ENCODE results near the gene TPI1.

The TPI1 gene

DNA sequence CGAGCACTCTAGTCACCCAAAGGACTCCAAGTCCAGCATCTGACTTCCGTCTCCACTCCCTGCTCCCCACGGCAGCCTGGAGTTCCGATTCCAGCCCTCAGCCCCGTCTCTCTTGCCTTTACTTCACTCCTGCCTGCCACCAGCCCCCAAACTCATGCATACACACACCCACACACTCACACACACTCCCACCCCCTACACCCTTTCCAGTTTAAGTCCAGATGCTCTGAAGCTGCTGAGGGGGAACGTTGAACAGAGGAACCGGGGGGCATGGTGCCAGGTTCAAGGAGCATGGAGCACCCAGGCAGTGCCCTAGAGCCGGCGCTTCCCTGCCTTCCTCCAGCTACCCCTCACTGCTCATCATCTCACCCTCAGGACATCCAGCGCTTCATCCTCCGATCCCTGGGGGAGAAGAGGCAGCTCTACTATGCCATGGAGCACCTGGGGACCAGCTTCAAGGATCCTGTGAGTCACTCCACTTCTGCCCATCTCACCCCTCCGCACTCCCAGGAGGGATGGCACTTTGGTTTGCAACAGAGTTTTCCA is 35.8 kb upstream of the TPI1 start:
- TF ChIP-seq, protein P1, sequence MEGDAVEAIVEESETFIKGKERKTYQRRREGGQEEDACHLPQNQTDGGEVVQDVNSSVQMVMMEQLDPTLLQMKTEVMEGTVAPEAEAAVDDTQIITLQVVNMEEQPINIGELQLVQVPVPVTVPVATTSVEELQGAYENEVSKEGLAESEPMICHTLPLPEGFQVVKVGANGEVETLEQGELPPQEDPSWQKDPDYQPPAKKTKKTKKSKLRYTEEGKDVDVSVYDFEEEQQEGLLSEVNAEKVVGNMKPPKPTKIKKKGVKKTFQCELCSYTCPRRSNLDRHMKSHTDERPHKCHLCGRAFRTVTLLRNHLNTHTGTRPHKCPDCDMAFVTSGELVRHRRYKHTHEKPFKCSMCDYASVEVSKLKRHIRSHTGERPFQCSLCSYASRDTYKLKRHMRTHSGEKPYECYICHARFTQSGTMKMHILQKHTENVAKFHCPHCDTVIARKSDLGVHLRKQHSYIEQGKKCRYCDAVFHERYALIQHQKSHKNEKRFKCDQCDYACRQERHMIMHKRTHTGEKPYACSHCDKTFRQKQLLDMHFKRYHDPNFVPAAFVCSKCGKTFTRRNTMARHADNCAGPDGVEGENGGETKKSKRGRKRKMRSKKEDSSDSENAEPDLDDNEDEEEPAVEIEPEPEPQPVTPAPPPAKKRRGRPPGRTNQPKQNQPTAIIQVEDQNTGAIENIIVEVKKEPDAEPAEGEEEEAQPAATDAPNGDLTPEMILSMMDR (IDR thresholded peaks at IDR 0.05) = no peak
- H2AFZ ChIP-seq = no peak overlapping the region
- H3K79me2 ChIP-seq = no peaks in the 10 kb centered on the region
- no peak overlapping the region for H3K4me2 ChIP-seq (ENCODE audit: low read length)
- H3K27me3 ChIP-seq (ENCODE audit: control insufficient read depth, insufficient read depth, low read length) = no peaks in the 10 kb centered on the region
- no peak overlapping the region for H3K27ac ChIP-seq
- H3K36me3 ChIP-seq (ENCODE audit: control insufficient read depth, insufficient read depth, low read length) = no peaks in the 10 kb centered on the region
- no peaks in the 10 kb centered on the region for H3K9me3 ChIP-seq (ENCODE audit: control insufficient read depth, low read length)
- H3K4me1 ChIP-seq = peaks cover 11% of the 10 kb centered on the region
- H3K9ac ChIP-seq = no peak overlapping the region
- H3K4me3 ChIP-seq (ENCODE audit: low read depth, low read length) = no peak overlapping the region

DNA sequence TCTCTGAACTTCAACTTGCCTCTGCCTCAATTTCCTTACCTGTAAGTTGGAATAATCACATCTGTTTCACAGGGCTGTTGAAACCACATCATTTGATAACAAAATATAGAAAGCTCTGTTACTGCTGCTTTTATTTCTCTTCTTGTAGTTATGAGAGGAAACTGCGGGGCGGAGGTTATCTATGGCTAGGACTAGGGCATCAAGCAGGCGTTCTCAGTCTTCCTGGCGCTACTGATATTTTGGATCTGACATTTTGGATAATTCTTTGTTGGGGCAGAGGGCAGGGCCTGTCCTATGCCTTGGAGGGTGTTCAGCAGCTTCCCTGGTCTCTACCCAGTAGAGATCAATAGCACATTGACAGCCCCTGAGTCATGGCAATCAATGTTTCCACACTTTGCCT is 35.2 kb upstream of the TPI1 start:
- peaks cover 7% of the 10 kb centered on the region for H3K4me1 ChIP-seq
- no peaks in the 10 kb centered on the region for H3K9me3 ChIP-seq (ENCODE audit: control insufficient read depth, low read length)
- no peak overlapping the region for H2AFZ ChIP-seq
- no peak overlapping the region for H3K27ac ChIP-seq
- no peaks in the 10 kb centered on the region for H3K27me3 ChIP-seq (ENCODE audit: control insufficient read depth, insufficient read depth, low read length)
- TF ChIP-seq, protein P1 (IDR thresholded peaks at IDR 0.05) = no peak
- H3K9ac ChIP-seq = no peak overlapping the region
- H3K4me2 ChIP-seq (ENCODE audit: low read length) = no peak overlapping the region
- H3K4me3 ChIP-seq (ENCODE audit: low read depth, low read length) = no peak overlapping the region
- H3K79me2 ChIP-seq = no peaks in the 10 kb centered on the region
- H3K36me3 ChIP-seq (ENCODE audit: control insufficient read depth, insufficient read depth, low read length) = no peaks in the 10 kb centered on the region

DNA sequence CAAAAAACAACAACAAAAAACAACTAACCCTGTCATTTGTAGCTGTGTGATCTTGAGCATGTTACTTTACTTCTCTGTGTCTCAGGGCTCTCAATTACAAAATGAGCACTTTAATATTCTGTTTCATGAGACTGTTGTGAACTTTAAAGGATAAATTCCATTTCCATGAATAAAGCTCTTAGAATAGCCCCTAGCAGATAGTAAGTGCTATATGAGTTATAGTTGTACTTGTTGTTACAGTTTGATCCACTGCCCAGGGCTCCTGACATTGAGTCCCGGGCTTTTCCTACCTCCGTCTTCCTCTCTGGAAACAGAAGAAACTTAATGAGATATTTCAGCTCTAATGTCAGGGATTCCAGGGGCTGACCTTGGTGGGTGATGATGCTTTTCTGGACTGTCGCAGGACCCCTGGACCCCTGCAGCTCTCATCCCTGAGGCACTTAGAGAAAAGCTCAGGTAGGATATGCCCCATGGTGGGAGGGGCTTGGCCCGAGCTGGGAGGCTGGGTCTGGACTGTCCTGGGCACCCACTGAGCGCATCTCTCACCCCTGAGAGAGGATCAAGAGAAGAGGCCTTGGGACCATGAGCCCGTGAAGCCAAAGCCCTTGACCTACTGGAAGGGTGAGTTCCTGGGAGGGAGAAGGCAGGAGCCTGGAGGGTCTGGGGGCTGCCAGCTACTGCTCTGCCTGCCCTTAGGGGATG is 34.0 kb upstream of the TPI1 start:
- H3K79me2 ChIP-seq = no peaks in the 10 kb centered on the region
- H2AFZ ChIP-seq = no peak overlapping the region
- H3K36me3 ChIP-seq (ENCODE audit: control insufficient read depth, insufficient read depth, low read length) = no peaks in the 10 kb centered on the region
- no peak overlapping the region for H3K9ac ChIP-seq
- H3K9me3 ChIP-seq (ENCODE audit: control insufficient read depth, low read length) = no peaks in the 10 kb centered on the region
- TF ChIP-seq, protein P1 (IDR thresholded peaks at IDR 0.05) = no peak
- no peak overlapping the region for H3K4me3 ChIP-seq (ENCODE audit: low read depth, low read length)
- no peak overlapping the region for H3K4me2 ChIP-seq (ENCODE audit: low read length)
- peaks cover 3% of the 10 kb centered on the region for H3K4me1 ChIP-seq
- no peaks in the 10 kb centered on the region for H3K27me3 ChIP-seq (ENCODE audit: control insufficient read depth, insufficient read depth, low read length)
- H3K27ac ChIP-seq = no peak overlapping the region

DNA sequence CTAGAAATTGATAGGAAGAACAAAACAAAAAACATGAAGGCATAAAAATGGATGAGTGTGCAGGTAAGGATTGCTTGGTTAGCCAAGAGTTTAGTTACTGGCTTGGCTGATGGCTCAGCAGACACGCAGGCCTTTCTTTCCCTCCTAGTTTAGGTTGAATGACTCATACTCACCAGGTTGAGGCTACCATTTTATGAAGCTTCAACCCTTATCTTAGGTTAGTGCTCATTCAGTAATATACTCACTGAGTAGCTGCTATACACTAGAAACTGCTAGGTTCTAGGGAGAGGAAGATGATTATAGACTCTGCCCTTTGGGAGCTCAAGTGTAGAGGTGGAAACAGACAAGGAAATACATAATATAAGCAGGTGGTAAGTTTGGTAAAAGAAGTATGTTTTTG is 33.1 kb upstream of the TPI1 start:
- H3K4me2 ChIP-seq (ENCODE audit: low read length) = no peak overlapping the region
- H3K9me3 ChIP-seq (ENCODE audit: control insufficient read depth, low read length) = no peaks in the 10 kb centered on the region
- H3K4me3 ChIP-seq (ENCODE audit: low read depth, low read length) = no peak overlapping the region
- H3K79me2 ChIP-seq = no peaks in the 10 kb centered on the region
- TF ChIP-seq, protein P1 (IDR thresholded peaks at IDR 0.05) = no peak
- H3K9ac ChIP-seq = no peak overlapping the region
- no peaks in the 10 kb centered on the region for H3K27me3 ChIP-seq (ENCODE audit: control insufficient read depth, insufficient read depth, low read length)
- no peak overlapping the region for H3K27ac ChIP-seq
- H3K36me3 ChIP-seq (ENCODE audit: control insufficient read depth, insufficient read depth, low read length) = no peaks in the 10 kb centered on the region
- H3K4me1 ChIP-seq = peaks cover 3% of the 10 kb centered on the region
- H2AFZ ChIP-seq = no peak overlapping the region

DNA sequence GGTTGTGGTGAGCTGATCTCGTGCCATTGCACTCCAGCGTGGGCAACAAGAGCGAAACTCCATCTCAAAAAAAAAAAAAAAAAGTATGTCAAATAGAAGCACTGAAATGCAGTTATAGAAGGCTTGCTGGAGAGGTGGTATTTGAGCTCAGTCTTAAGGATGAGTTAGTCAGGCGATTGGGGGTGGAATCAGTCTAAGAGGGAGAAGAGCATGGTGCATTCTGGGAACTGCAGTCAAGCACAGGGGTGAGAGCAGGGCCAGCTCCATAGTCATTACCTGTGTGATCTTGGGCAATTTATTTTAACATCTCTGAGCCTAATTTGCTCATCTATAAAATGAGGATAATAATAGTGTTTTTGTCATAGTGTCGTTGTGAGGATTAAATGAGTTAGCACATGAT is 32.5 kb upstream of the TPI1 start:
- Histone ChIP-seq H3K27me3 (ENCODE audit: control insufficient read depth, insufficient read depth, low read length) (no peaks in the 10 kb centered on the region), H3K4me2 (ENCODE audit: low read length) (no peak overlapping the region), H3K9ac (no peak overlapping the region), H3K9me3 (ENCODE audit: control insufficient read depth, low read length) (no peaks in the 10 kb centered on the region), H2AFZ (no peak overlapping the region), H3K4me3 (ENCODE audit: low read depth, low read length) (no peak overlapping the region), H3K36me3 (ENCODE audit: control insufficient read depth, insufficient read depth, low read length) (no peaks in the 10 kb centered on the region), H3K27ac (no peak overlapping the region), H3K79me2 (no peaks in the 10 kb centered on the region), H3K4me1 (peaks cover under 1% of the 10 kb centered on the region)
- TF ChIP-seq, protein P1 (IDR thresholded peaks at IDR 0.05) = no peak

Data from parathyroid adenoma (tissue), 2 donors.